Chondrocyte (in vitro differentiated cells): ENCODE measurements around the gene COL16A1. TPM values are rescaled to one million over a fixed set of nuclear protein-coding genes. Genes with fewer than 3 reads are reported as not detected.

ENCODE experiments used
- DNase-seq: peaks from one replicate; pipeline ENCODE4 v3.0.0; 2021; ENCODE audit warnings: mixed read lengths, low spot score
- H3K27ac Mint-ChIP-seq: one replicate; pipeline ENCODE4 v1.8.0; 2021; ENCODE audit warnings: mild to moderate bottlenecking, moderate library complexity, mixed read lengths; ENCODE audit not compliant: unreplicated experiment
- H3K27me3 Mint-ChIP-seq: 2 replicates; pipeline ENCODE4 v1.8.0; 2021; ENCODE audit warnings: low read depth, mixed read lengths
- H3K36me3 Mint-ChIP-seq: 2 replicates; pipeline ENCODE4 v1.8.0; 2021; ENCODE audit warnings: low read depth, mixed read lengths
- H3K4me1 Mint-ChIP-seq: 2 replicates; pipeline ENCODE4 v1.8.0; 2021; ENCODE audit warnings: low read depth, mild to moderate bottlenecking, mixed read lengths
- H3K4me3 Mint-ChIP-seq: one replicate; pipeline ENCODE4 v1.8.0; 2021; ENCODE audit warnings: mild to moderate bottlenecking, moderate library complexity, mixed read lengths; ENCODE audit not compliant: unreplicated experiment
- H3K9me3 Mint-ChIP-seq: 2 replicates; pipeline ENCODE4 v1.8.0; 2021; ENCODE audit warnings: low read depth, mixed read lengths
- CTCF ChIP-seq: fragments of 200-600 bp; sonication (generic); IDR thresholded peaks from 2 replicates; pipeline ENCODE4 v1.5.0; 2021; ENCODE audit warnings: antibody characterized with exemption, mild to moderate bottlenecking, moderate library complexity
- total RNA-seq: library from RNA; stranded (reverse); gene quantifications from 3 replicates; pipeline ENCODE4 v1.2.1, GENCODE V29; 2021

COL16A1 gene
- total RNA-seq, 1 donor from 2014 or later = 230 TPM

- no peak overlapping the region for H3K4me3 Mint-ChIP-seq
- H3K4me1 Mint-ChIP-seq = no peaks in the 10 kb centered on the region
These were observed 28.5 kb upstream of the COL16A1 start for GRCh38 chr1:31732343-31732742.

DNA sequence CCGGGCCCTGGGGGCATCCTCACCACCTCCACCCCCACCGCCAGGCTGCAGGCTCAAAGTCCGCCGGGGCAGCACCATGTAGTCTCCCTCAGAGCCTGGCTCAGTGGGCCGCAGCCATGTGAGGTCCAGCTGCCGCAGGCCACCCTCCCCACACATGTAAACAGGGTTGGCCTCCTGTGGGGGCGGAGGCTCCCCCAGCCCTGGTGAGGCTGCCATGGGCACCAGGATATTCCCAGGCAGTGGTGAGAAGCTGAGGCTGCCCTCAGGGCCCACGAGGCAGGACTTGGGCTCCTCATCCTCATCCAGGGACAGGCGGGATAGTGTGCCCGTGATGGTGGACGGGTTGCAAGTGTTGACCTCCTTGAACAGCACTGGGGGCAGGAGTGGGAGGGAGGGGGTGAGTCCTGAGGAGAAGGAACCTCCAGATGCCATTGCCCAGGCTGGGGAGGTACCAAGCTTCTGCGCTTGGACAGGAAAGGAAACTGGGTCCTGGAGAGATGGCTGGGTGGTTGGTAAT, 27.3 kb upstream of the COL16A1 start:
- TF ChIP-seq CTCF = no peak
- peak; percentile 84 for DNase-seq

More at GRCh38 chr1:31732343-31732742, 28.5 kb upstream of the COL16A1 start:
- no peak overlapping the region for H3K27ac Mint-ChIP-seq
- no peak for TF ChIP-seq CTCF
- peaks cover 11% of the 10 kb centered on the region for H3K36me3 Mint-ChIP-seq
- H3K27me3 Mint-ChIP-seq = no peaks in the 10 kb centered on the region
- DNase-seq = peak; percentile 81
- no peaks in the 10 kb centered on the region for H3K9me3 Mint-ChIP-seq

DNA sequence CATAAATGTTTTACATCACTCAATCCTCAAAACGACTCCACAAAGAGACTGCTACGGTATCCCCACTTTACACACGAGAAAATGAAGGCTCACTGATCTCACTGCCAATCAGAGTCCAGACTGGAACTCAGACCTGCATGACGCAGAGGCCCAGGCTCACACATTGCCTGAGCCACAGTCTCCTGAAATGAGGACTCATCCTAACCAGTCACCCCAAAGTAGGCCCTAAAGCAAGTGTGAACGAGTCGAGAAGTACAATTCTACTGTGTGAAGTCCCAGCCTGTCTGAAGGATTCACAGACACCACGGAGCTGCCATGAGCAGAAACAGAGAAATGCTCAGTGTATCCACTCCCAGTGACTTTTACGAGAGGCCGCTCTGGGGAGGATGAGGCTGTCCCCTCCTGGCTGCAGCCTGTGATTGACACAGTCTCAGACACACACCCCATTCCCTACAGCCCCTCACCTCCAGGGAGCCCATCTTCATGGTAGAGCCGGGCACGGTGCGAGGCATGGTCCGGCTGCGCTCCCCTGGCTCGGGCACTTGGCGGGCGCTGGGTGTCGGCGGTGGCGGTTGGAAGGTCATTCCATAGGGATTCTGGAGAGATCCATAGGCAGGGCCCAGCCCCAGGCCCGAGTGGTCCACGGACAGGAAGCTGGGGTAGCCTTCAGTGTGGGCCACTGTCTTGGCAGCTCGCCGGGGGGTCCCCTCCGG, 26.7 kb upstream of the COL16A1 start:
- Mint-ChIP-seq H3K9me3 (no peaks in the 10 kb centered on the region), H3K27me3 (no peaks in the 10 kb centered on the region), H3K27ac (no peak overlapping the region), H3K36me3 (peaks cover 6% of the 10 kb centered on the region), H3K4me1 (no peaks in the 10 kb centered on the region), H3K4me3 (no peak overlapping the region)
- no peak for TF ChIP-seq CTCF
- peak; percentile 84 for DNase-seq

More for the DNA sequence above, 27.3 kb upstream of the COL16A1 start:
- Mint-ChIP-seq H3K9me3 (no peaks in the 10 kb centered on the region), H3K4me3 (no peak overlapping the region), H3K36me3 (peaks cover 6% of the 10 kb centered on the region), H3K27ac (no peak overlapping the region), H3K4me1 (no peaks in the 10 kb centered on the region), H3K27me3 (no peaks in the 10 kb centered on the region)

- TF ChIP-seq CTCF = no peak
- H3K36me3 Mint-ChIP-seq = peaks cover 4% of the 10 kb centered on the region
- no peaks in the 10 kb centered on the region for H3K4me1 Mint-ChIP-seq
- H3K27me3 Mint-ChIP-seq = no peaks in the 10 kb centered on the region
- H3K4me3 Mint-ChIP-seq = no peak overlapping the region
- no peaks in the 10 kb centered on the region for H3K9me3 Mint-ChIP-seq
- DNase-seq = peak; percentile 89
- no peak overlapping the region for H3K27ac Mint-ChIP-seq
These were observed 24.0 kb upstream of the COL16A1 start for GRCh38 chr1:31727849-31728248.

DNA sequence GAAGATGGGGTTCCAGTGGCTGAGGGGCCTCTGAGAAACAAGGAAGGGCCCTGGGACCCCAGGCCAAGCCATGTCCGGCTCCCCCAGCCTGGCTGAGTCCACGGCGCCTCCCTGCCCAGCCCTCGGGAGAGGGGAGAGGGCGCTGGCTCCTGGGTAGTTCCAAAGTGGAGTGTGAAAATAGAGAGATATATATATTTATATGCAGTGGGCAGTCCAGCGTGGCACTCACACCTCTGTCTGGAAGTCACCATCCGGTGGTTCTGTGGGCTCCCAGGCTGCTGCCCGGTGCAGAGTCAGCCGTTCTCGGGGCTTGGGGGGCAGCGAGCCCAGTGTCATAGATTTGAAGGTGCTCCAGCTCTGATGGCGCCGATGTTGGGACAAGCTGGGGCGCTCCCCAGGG, 23.4 kb upstream of the COL16A1 start:
- peaks cover 4% of the 10 kb centered on the region for H3K36me3 Mint-ChIP-seq
- no peaks in the 10 kb centered on the region for H3K9me3 Mint-ChIP-seq
- no peaks in the 10 kb centered on the region for H3K27me3 Mint-ChIP-seq
- H3K4me3 Mint-ChIP-seq = no peak overlapping the region
- no peak overlapping the region for H3K27ac Mint-ChIP-seq
- no peaks in the 10 kb centered on the region for H3K4me1 Mint-ChIP-seq
- TF ChIP-seq CTCF = no peak
- peak; percentile 81 for DNase-seq
